HL-60 (cell line): ENCODE data around the gene ZNF681.
"Not testable (repeated sequence)": the region's sequence is repeated elsewhere in the genome, so short reads cannot be mapped to it uniquely, and the experiment has no call there.

Source experiments
- DNase-seq, 2 experiments: peaks; one replicate each; pipeline ENCODE4 v3.0.0-alpha.2; 2010 to 2020; ENCODE audit warnings: low read depth in 1 of 2, low spot score in 1 of 2
- H3K27ac ChIP-seq: fragments of 250-450 bp; sonication (Bioruptor Pico); replicated peaks from 2 replicates; pipeline ENCODE4 v1.5.1; 2020; ENCODE audit warnings: mild to moderate bottlenecking, moderate library complexity
- H3K27me3 ChIP-seq: fragments of 250-450 bp; sonication (Bioruptor Pico); 2 replicates; pipeline ENCODE4 v1.5.1; 2021; ENCODE audit warnings: mild to moderate bottlenecking, moderate library complexity; ENCODE audit not compliant: insufficient read depth, poor library complexity, severe bottlenecking
- H3K4me3 ChIP-seq: replicated peaks from 2 replicates; pipeline ENCODE4 v1.5.1; 2011; ENCODE audit warnings: mild to moderate bottlenecking, control low read depth, low read length; ENCODE audit not compliant: insufficient read depth
- CTCF ChIP-seq: IDR thresholded peaks from one replicate; pipeline ENCODE4 v1.5.1; 2011; ENCODE audit warnings: low read length, control low read depth, inconsistent platforms; ENCODE audit not compliant: insufficient read depth
- GABPA ChIP-seq: IDR thresholded peaks from 2 replicates; pipeline ENCODE4 v1.6.1; 2012; ENCODE audit warnings: low read depth
- POLR2AphosphoS5 ChIP-seq: IDR thresholded peaks from 2 replicates; pipeline ENCODE4 v1.6.1; 2012; ENCODE audit warnings: low read depth
- SPI1 ChIP-seq: IDR thresholded peaks from 2 replicates; pipeline ENCODE4 v1.6.1; 2012; ENCODE audit warnings: low read depth, mild to moderate bottlenecking, borderline replicate concordance
- TF ChIP-seq, protein P1 (sequence below): IDR thresholded peaks from 2 replicates; pipeline ENCODE4 v1.6.1; 2012; ENCODE audit warnings: low read depth; ENCODE audit not compliant: insufficient replicate concordance

ZNF681 gene

GRCh38 chr19:23699521-23699860 is 59.2 kb downstream of the ZNF681 start:
- no peak for DNase-seq
- Histone ChIP-seq H3K27me3 (no peaks in the 10 kb centered on the region), H3K4me3 (no peak overlapping the region), H3K27ac (no peak overlapping the region)
- no peak for TF ChIP-seq SPI1
- no peak for TF ChIP-seq POLR2AphosphoS5
- no peak for TF ChIP-seq CTCF
- no peak for TF ChIP-seq GABPA
- TF ChIP-seq, protein P1, sequence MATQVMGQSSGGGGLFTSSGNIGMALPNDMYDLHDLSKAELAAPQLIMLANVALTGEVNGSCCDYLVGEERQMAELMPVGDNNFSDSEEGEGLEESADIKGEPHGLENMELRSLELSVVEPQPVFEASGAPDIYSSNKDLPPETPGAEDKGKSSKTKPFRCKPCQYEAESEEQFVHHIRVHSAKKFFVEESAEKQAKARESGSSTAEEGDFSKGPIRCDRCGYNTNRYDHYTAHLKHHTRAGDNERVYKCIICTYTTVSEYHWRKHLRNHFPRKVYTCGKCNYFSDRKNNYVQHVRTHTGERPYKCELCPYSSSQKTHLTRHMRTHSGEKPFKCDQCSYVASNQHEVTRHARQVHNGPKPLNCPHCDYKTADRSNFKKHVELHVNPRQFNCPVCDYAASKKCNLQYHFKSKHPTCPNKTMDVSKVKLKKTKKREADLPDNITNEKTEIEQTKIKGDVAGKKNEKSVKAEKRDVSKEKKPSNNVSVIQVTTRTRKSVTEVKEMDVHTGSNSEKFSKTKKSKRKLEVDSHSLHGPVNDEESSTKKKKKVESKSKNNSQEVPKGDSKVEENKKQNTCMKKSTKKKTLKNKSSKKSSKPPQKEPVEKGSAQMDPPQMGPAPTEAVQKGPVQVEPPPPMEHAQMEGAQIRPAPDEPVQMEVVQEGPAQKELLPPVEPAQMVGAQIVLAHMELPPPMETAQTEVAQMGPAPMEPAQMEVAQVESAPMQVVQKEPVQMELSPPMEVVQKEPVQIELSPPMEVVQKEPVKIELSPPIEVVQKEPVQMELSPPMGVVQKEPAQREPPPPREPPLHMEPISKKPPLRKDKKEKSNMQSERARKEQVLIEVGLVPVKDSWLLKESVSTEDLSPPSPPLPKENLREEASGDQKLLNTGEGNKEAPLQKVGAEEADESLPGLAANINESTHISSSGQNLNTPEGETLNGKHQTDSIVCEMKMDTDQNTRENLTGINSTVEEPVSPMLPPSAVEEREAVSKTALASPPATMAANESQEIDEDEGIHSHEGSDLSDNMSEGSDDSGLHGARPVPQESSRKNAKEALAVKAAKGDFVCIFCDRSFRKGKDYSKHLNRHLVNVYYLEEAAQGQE = no peak

DNA sequence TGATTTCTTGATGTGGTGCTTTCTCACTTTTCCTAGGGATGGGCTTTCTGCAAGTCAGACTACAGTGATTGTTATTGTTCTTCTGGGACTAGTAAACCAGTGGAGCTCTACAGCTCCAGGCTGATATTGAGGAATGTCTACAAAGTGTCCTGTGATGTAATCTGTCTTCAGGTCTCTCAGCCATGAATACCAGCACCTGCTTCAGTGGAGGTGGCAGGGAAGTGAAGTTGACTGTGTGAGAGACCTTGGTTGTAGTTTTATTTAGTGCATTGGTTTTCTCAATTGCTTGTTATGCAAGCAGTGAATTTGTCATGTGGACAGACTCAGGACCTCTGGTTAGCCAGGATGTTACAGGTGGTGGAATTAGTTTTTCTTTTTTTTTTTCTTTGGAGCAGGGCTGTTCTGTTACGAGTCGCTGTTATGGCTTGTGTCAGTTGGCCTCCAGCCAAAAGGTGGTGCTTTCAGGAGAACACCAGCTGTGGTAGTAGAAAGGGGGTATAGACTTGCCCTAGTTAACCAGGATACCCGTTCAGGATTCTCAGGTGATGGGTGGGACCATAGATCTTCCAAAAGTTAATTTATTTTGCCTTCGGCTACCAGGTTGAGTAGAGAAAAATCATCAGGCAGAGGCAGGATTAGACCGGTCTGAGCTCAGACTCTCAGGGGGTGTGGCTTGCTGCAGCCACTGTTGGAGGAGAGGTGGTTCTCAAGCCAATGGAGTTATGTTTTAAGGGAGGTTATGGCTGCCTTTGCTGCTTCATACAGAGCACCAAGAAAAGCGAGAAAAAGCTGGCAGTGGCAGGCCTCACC is 59.8 kb downstream of the ZNF681 start:
- H3K27me3 ChIP-seq = no peaks in the 10 kb centered on the region
- DNase-seq = no peak
- H3K27ac ChIP-seq = no peak overlapping the region
- TF ChIP-seq, protein P1 = no peak
- TF ChIP-seq CTCF (no peak), SPI1 (no peak), GABPA (no peak), POLR2AphosphoS5 (no peak)
- no peak overlapping the region for H3K4me3 ChIP-seq

GRCh38 chr19:23692937-23693336 is 65.8 kb downstream of the ZNF681 start:
- not testable (repeated sequence) for DNase-seq, H3K4me3 ChIP-seq, H3K27me3 ChIP-seq, H3K27ac ChIP-seq
